A549 (cell line): ENCODE data around the gene MED16. TPM values are rescaled to one million over a fixed set of nuclear protein-coding genes. Genes with fewer than 3 reads are reported as not detected.

Experiments used
- ATAC-seq, 2 experiments: fragments of 200-7000 bp in 1 of 2; fragments of >200 bp in 1 of 2; cut with Nextera tagmentation in 1 of 2; cut with Tn5 transposase in 1 of 2; 3 replicates each; pipeline versions ENCODE4 v1.8.0 to v1.9.1; 2018 to 2020; ENCODE audit warnings: mild to moderate bottlenecking in 1 of 2, moderate library complexity in 1 of 2
- CTCF ChIA-PET: fragments of 300-600 bp; sonication (Branson Sonifier 250); formaldehyde crosslinking; extraction: SDS; loops from one replicate; lab custom pipeline; 2021; ENCODE audit warnings: antibody characterized with exemption, inconsistent platforms; lab: Yijun Ruan, JAX
- POLR2A ChIA-PET: fragments of 350-600 bp; formaldehyde crosslinking; extraction: SDS; loops from one replicate; lab custom pipeline; 2021; ENCODE audit warnings: antibody characterized with exemption, inconsistent platforms; lab: Yijun Ruan, JAX
- DNase-seq, 2 experiments: peaks; one replicate each; pipeline versions ENCODE4 v3.0.0 to v3.0.0-alpha.2; 2011 to 2016; ENCODE audit warnings: low read depth in 1 of 2, low spot score in 1 of 2
- FAIRE-seq: peaks from 2 replicates; lab custom pipeline; 2011; peaks lifted over from hg19 to GRCh38; lab: Jason Lieb, UNC
- H3K27ac ChIP-seq, 2 experiments: fragments of >200 bp; sonication (Bioruptor Twin); formaldehyde crosslinking; 3 replicates each; pipeline ENCODE4 v1.5.1; 2016 to 2017
- H3K4me1 ChIP-seq: fragments of >200 bp; sonication (Bioruptor Twin); formaldehyde crosslinking; 3 replicates; pipeline ENCODE4 v1.6.1; 2016
- H3K4me2 ChIP-seq: fragments of >200 bp; sonication (Bioruptor Twin); formaldehyde crosslinking; 3 replicates; pipeline ENCODE4 v1.6.1; 2016
- H3K4me3 ChIP-seq: fragments of >200 bp; sonication (Bioruptor Twin); formaldehyde crosslinking; 3 replicates; pipeline ENCODE4 v1.5.1; 2016
- H3K9me3 ChIP-seq: fragments of >200 bp; sonication (Bioruptor Twin); formaldehyde crosslinking; 3 replicates; pipeline ENCODE4 v1.6.1; 2016
- BCL3 ChIP-seq: fragments of >200 bp; sonication (Bioruptor Twin); formaldehyde crosslinking; IDR thresholded peaks from 3 replicates; pipeline ENCODE4 v1.6.1; 2016
- BHLHE40 ChIP-seq: IDR thresholded peaks from 2 replicates; pipeline ENCODE4 v1.6.1; 2012; ENCODE audit warnings: low read depth, low read length, inconsistent platforms
- CHD2 ChIP-seq: fragments of 150-350 bp; IDR thresholded peaks from 2 replicates; pipeline ENCODE4 v1.6.1; 2014; ENCODE audit warnings: low read length; ENCODE audit not compliant: partially characterized antibody
- CHD4 ChIP-seq: fragments of 200-600 bp; sonication (generic); IDR thresholded peaks from 2 replicates; pipeline ENCODE4 v1.6.1; 2016; ENCODE audit warnings: antibody characterized with exemption, mild to moderate bottlenecking, borderline replicate concordance
- EHF ChIP-seq: fragments of 250-450 bp; sonication (Bioruptor Pico); IDR thresholded peaks from 2 replicates; pipeline ENCODE4 v1.5.0; 2020; ENCODE audit warnings: mild to moderate bottlenecking
- EP300 ChIP-seq, 2 experiments: fragments of >200 bp; sonication (Bioruptor Twin); formaldehyde crosslinking; IDR thresholded peaks; 2 replicates in 1 of 2; 3 replicates in 1 of 2; pipeline ENCODE4 v1.6.1; 2016 to 2017
- FOSB ChIP-seq: fragments of 250-450 bp; sonication (Bioruptor Pico); IDR thresholded peaks from 2 replicates; pipeline ENCODE4 v1.5.0; 2020; ENCODE audit warnings: mild to moderate bottlenecking, moderate library complexity
- HDAC2 ChIP-seq: fragments of 200-600 bp; sonication (generic); IDR thresholded peaks from 2 replicates; pipeline ENCODE4 v1.6.1; 2016
- JUN ChIP-seq, 2 experiments: fragments of >200 bp; sonication (Bioruptor Twin); formaldehyde crosslinking; IDR thresholded peaks; 2 replicates in 1 of 2; 3 replicates in 1 of 2; pipeline ENCODE4 v1.6.1; 2016 to 2017
- JUNB ChIP-seq: fragments of >200 bp; sonication (Bioruptor Twin); formaldehyde crosslinking; IDR thresholded peaks from 2 replicates; pipeline ENCODE4 v1.6.1; 2016
- KDM1A ChIP-seq: fragments of 200-600 bp; sonication (generic); IDR thresholded peaks from 2 replicates; pipeline ENCODE4 v1.6.1; 2016; ENCODE audit warnings: low read depth, mild to moderate bottlenecking
- MAZ ChIP-seq: fragments of 150-350 bp; IDR thresholded peaks from 2 replicates; pipeline ENCODE4 v1.6.1; 2014; ENCODE audit warnings: antibody characterized with exemption, low read depth, low read length, borderline replicate concordance
- NPAS2 ChIP-seq: fragments of 250-450 bp; sonication (Bioruptor Pico); IDR thresholded peaks from 2 replicates; pipeline ENCODE4 v1.8.0; 2022; ENCODE audit warnings: mild to moderate bottlenecking, moderate library complexity, borderline replicate concordance
- NR3C1 ChIP-seq: fragments of >200 bp; sonication (Bioruptor Twin); formaldehyde crosslinking; IDR thresholded peaks from 3 replicates; pipeline ENCODE4 v1.6.1; 2017
- PHF8 ChIP-seq: fragments of 200-600 bp; sonication (generic); IDR thresholded peaks from 2 replicates; pipeline ENCODE4 v1.6.1; 2016; ENCODE audit warnings: low read depth, mild to moderate bottlenecking, antibody characterized with exemption, moderate library complexity, borderline replicate concordance
- ZNF302 ChIP-seq: fragments of 250-450 bp; sonication (Bioruptor Pico); IDR thresholded peaks from 2 replicates; pipeline ENCODE4 v1.9.0; 2021; ENCODE audit warnings: inconsistent platforms, mild to moderate bottlenecking, moderate library complexity
- WGBS: methylation state at CpG from one replicate; pipeline ENCODE4 v1.1.6; 2017; ENCODE audit errors: missing lambda C conversion rate; 5-methylcytosine and 5-hydroxymethylcytosine counted together
- polyA plus RNA-seq, 4 experiments: library from polyadenylated mRNA; depleted of rRNA in 3 of 4; stranded (reverse); fragments of >200 nt; fragmentation: RNase III in 1 of 4; extraction: RNeasy Plus Mini Kit Qiagen cat#74134 plus additional on column Dnase treatment in 1 of 4; gene quantifications; 2 replicates in 3 of 4; 3 replicates in 1 of 4; pipeline ENCODE4 v1.2.3, GENCODE V29; 2011 to 2017
- TF ChIP-seq, protein P1 (sequence below): fragments of 250-450 bp; sonication (Bioruptor Pico); IDR thresholded peaks from 2 replicates; pipeline ENCODE4 v1.5.0; 2021; ENCODE audit warnings: mild to moderate bottlenecking, moderate library complexity, borderline replicate concordance
- TF ChIP-seq, protein P2 (sequence below): IDR thresholded peaks from 2 replicates; pipeline ENCODE4 v1.6.1; 2012
- TF ChIP-seq, protein P3 (sequence below): fragments of >200 bp; sonication (Bioruptor Twin); formaldehyde crosslinking; IDR thresholded peaks from 2 replicates; pipeline ENCODE4 v1.6.1; 2016

The MED16 gene
- polyA plus RNA-seq, 2 of the 4 experiments (the other 2 are of a cell fraction): 8.0 to 12.7 TPM

GRCh38 chr19:868458-869244 lies 24.3 kb downstream of the MED16 start (continued):
- TF ChIP-seq, protein P1, sequence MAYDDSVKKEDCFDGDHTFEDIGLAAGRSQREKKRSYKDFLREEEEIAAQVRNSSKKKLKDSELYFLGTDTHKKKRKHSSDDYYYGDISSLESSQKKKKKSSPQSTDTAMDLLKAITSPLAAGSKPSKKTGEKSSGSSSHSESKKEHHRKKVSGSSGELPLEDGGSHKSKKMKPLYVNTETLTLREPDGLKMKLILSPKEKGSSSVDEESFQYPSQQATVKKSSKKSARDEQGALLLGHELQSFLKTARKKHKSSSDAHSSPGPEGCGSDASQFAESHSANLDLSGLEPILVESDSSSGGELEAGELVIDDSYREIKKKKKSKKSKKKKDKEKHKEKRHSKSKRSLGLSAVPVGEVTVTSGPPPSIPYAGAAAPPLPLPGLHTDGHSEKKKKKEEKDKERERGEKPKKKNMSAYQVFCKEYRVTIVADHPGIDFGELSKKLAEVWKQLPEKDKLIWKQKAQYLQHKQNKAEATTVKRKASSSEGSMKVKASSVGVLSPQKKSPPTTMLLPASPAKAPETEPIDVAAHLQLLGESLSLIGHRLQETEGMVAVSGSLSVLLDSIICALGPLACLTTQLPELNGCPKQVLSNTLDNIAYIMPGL (CRISPR knock-in tag): no peak
- TF ChIP-seq JUNB (no peak), ZNF302 (CRISPR knock-in tag) (no peak), NR3C1 (no peak), CHD2 (no peak), HDAC2 (no peak), EP300 (IDR thresholded peaks at IDR 0.05) (no peak), FOSB (CRISPR knock-in tag) (no peak), EHF (peak; percentile 70; the same call in 1 of the 2 replicates), MAZ (no peak), JUN (IDR thresholded peaks at IDR 0.05) (no peak), KDM1A (no peak), BHLHE40 (no peak)
- TF ChIP-seq, protein P2, sequence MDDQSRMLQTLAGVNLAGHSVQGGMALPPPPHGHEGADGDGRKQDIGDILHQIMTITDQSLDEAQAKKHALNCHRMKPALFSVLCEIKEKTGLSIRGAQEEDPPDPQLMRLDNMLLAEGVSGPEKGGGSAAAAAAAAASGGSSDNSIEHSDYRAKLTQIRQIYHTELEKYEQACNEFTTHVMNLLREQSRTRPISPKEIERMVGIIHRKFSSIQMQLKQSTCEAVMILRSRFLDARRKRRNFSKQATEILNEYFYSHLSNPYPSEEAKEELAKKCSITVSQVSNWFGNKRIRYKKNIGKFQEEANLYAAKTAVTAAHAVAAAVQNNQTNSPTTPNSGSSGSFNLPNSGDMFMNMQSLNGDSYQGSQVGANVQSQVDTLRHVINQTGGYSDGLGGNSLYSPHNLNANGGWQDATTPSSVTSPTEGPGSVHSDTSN: peak; percentile 11; the same call in 1 of the 2 replicates
- TF ChIP-seq, all 56 proteins: peak for 4

DNA sequence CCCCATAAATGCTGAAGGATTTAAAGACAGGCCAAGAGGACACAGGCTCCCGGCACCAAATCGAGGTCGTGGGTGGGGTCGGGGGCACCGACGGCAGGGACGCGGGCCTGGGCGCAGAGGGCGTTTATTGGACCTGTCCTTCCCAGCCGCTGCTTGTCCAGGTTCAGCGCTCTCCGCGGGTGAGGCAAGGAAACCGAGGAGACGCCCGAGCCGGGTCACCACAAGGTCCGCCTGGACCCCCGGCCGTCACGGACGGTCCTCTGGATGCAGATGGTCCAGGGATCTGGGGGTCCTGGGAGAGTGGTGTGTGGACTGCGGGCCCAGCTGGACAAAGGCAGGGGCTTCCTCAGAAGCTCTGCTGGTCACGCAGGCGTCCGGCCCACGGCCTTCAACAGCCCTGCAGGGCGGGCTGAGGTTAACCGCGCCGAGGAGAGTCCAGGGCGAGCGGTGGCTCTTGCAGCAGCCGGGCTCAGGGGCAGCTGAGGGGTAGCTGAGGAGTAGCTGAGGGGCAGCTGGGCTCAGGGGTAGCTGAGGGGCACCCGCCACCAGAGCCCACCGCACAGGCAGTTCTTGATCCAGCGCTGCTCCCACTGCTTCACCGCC lies 25.0 kb downstream of the MED16 start:
- CTCF ChIA-PET: interaction anchor here (1.0 to 3.1 kb wide), 2 partner anchors 8 to 11 kb away, joined by 5 to 13 read pairs; partner anchors contain the start of gene CFD
- 92% methylated on average over 31 of the region's 39 CpGs for WGBS
- H3K4me1 ChIP-seq: peaks cover 41% of the 10 kb centered on the region
- no peak overlapping the region for H3K4me3 ChIP-seq
- 0 out of 5 replicates have a peak, but pooled peaks of 1 of the 2 experiments have one; percentile 3 for TF ChIP-seq JUN (IDR thresholded peaks at IDR 0.05)
- no peak for TF ChIP-seq NPAS2 (CRISPR knock-in tag)
- no peak for TF ChIP-seq BCL3
- H3K9me3 ChIP-seq: no peaks in the 10 kb centered on the region
- DNase-seq (no peak), FAIRE-seq (no peak), ATAC-seq (no peak)
- H3K27ac ChIP-seq: peak overlapping the region in 1 of 2 experiments; percentile 95; a peak in 3 of 6 replicates
- POLR2A ChIA-PET: no interaction called here
- no peak overlapping the region for H3K4me2 ChIP-seq

GRCh38 chr19:867301-867793 lies 25.6 kb downstream of the MED16 start:
- FAIRE-seq: no peak
- no peak for TF ChIP-seq EHF
- TF ChIP-seq, protein P2: peak; percentile 40; the same call in 1 of the 2 replicates
- TF ChIP-seq, protein P3, sequence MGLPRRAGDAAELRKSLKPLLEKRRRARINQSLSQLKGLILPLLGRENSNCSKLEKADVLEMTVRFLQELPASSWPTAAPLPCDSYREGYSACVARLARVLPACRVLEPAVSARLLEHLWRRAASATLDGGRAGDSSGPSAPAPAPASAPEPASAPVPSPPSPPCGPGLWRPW: no peak
- TF ChIP-seq CHD4: no peak
- no peak for TF ChIP-seq PHF8
- Histone ChIP-seq H3K4me1 (peaks cover 39% of the 10 kb centered on the region), H3K4me2 (no peak overlapping the region), H3K4me3 (no peak overlapping the region), H3K27ac (peak overlapping the region in 1 of 2 experiments; percentile 95; a peak in 2 of 6 replicates), H3K9me3 (no peaks in the 10 kb centered on the region)
- DNase-seq: no peak
- ChIA-PET CTCF (interaction anchor here (1.0 to 3.1 kb wide), 2 partner anchors 8 to 10 kb away, joined by 5 to 13 read pairs; partner anchors contain the start of gene CFD), POLR2A (no interaction called here)
- 70% methylated on average over 5 of the region's 16 CpGs for WGBS
- no peak for ATAC-seq
